Vagina (tissue), 2 donors: Measurements from ENCODE around the gene IGFL3. TPM values are rescaled to one million over a fixed set of nuclear protein-coding genes. Genes with fewer than 3 reads are reported as not detected.
"Not testable (repeated sequence)": the region's sequence is repeated elsewhere in the genome, so short reads cannot be mapped to it uniquely, and the experiment has no call there.

Source experiments
- DNase-seq, 2 donors: peaks; one replicate each; pipeline ENCODE4 v3.0.0-alpha.2; 2017; ENCODE audit errors: extremely low spot score in 2 of 2
- H3K27ac ChIP-seq: fragments of 200-600 bp; sonication (generic); one replicate; pipeline ENCODE4 v1.5.1; 2019
- H3K27me3 ChIP-seq: fragments of 200-600 bp; sonication (generic); one replicate; pipeline ENCODE4 v1.5.1; 2019
- H3K36me3 ChIP-seq, 2 donors: fragments of 200-600 bp; sonication (generic); one replicate each; pipeline ENCODE4 v1.5.1; 2017 to 2019
- H3K4me1 ChIP-seq: fragments of 200-600 bp; sonication (generic); one replicate; pipeline ENCODE4 v1.5.1; 2019
- H3K4me3 ChIP-seq, 2 donors: fragments of 200-600 bp; sonication (generic); 1 replicate in 1 of 2; 2 replicates in 1 of 2; pipeline ENCODE4 v1.5.1; 2016 to 2019
- H3K9me3 ChIP-seq: fragments of 200-600 bp; sonication (generic); one replicate; pipeline ENCODE4 v1.5.1; 2019
- POLR2A ChIP-seq, 2 donors: fragments of 450-650 bp; IDR thresholded peaks; one replicate each; pipeline ENCODE4 v1.6.1; 2017; ENCODE audit warnings: antibody characterized with exemption in 2 of 2, mild to moderate bottlenecking in 2 of 2, moderate library complexity in 2 of 2
- POLR2AphosphoS5 ChIP-seq, 2 donors: sonication (generic); formaldehyde crosslinking; IDR thresholded peaks; one replicate each; pipeline ENCODE4 v1.9.0; 2017; ENCODE audit warnings: antibody characterized with exemption in 2 of 2, mild to moderate bottlenecking in 2 of 2, low read depth in 1 of 2; ENCODE audit not compliant: insufficient read depth in 1 of 2
- intact Hi-C: fragments of 100-400 bp; cut with DNase I; formaldehyde crosslinking; loops from one replicate; pipeline ENCODE4 v1.15.1; 2023
- total RNA-seq: library from RNA; depleted of rRNA; stranded (reverse); fragments of >200 nt; gene quantifications from one replicate; pipeline ENCODE4 v1.2.3, GENCODE V29; 2016
- TF ChIP-seq, protein P1 (sequence below), 3 experiments: fragments of 450-650 bp in 2 of 3; fragments of 200-600 bp in 1 of 3; sonication (generic) in 1 of 3; IDR thresholded peaks; one replicate each; pipeline ENCODE4 v1.5.1; 2017 to 2019; ENCODE audit warnings: antibody characterized with exemption in 3 of 3, mild to moderate bottlenecking in 2 of 3, moderate library complexity in 2 of 3

The IGFL3 gene
- total RNA-seq, 1 donor from 2014 or later, result not detected

DNA sequence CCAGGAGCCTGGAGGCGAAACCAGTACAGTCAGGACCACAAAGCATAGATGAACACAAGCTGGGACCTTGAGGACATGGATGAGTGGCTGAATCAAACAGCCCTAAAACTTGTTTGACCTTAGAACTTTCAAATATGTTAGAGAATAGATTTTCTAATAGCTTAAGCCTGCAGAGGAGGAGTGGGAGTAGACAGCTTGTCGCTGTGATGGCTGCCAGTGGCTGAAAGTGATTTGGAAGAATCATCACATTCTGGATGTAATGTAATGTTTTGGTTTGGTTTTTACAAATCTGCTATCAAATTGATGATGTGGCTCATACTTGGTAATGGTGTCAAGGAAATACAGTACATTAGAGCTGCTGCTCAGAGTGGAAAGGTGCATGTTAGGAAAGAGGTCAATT, 12.0 kb downstream of the IGFL3 start:
- DNase-seq, result no peak

DNA sequence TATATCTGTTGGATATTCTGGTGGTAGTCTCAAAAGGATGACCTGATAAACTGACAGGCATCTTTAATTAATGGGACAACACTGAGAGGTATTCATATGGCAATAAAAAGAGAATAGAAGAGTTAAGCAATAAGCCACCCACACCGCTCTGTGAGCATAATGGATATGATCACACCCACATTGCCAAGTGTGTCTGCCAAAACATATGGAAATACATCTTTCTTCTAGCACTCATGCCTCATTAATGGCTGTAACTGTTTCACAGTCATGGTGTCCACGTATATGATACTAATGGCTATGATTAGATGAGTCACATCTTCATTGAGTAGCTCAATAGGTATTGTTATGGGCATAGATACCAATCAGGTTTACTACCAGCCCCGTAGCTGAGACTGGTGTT, 13.1 kb downstream of the IGFL3 start:
- Histone ChIP-seq H3K4me3 (no peak overlapping the region), H3K9me3 (no peaks in the 10 kb centered on the region), H3K27me3 (no peaks in the 10 kb centered on the region), H3K27ac (no peak overlapping the region), H3K4me1 (no peaks in the 10 kb centered on the region), H3K36me3 (no peaks in the 10 kb centered on the region)
- TF ChIP-seq POLR2A (IDR thresholded peaks at IDR 0.05) (no peak), POLR2AphosphoS5 (IDR thresholded peaks at IDR 0.05; ENCODE audit: insufficient read depth in 1 of 2, low read depth in 1 of 2) (no peak)
- TF ChIP-seq, protein P1, sequence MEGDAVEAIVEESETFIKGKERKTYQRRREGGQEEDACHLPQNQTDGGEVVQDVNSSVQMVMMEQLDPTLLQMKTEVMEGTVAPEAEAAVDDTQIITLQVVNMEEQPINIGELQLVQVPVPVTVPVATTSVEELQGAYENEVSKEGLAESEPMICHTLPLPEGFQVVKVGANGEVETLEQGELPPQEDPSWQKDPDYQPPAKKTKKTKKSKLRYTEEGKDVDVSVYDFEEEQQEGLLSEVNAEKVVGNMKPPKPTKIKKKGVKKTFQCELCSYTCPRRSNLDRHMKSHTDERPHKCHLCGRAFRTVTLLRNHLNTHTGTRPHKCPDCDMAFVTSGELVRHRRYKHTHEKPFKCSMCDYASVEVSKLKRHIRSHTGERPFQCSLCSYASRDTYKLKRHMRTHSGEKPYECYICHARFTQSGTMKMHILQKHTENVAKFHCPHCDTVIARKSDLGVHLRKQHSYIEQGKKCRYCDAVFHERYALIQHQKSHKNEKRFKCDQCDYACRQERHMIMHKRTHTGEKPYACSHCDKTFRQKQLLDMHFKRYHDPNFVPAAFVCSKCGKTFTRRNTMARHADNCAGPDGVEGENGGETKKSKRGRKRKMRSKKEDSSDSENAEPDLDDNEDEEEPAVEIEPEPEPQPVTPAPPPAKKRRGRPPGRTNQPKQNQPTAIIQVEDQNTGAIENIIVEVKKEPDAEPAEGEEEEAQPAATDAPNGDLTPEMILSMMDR (IDR thresholded peaks at IDR 0.05), result no peak
- DNase-seq, result no peak
- intact Hi-C loops, result no loop called here

More for the DNA sequence above, 12.0 kb downstream of the IGFL3 start:
- H3K27me3 ChIP-seq, result no peaks in the 10 kb centered on the region
- no peaks in the 10 kb centered on the region for H3K9me3 ChIP-seq
- H3K4me1 ChIP-seq, result no peaks in the 10 kb centered on the region
- TF ChIP-seq, protein P1 (IDR thresholded peaks at IDR 0.05), result no peak
- TF ChIP-seq POLR2AphosphoS5 (IDR thresholded peaks at IDR 0.05; ENCODE audit: insufficient read depth in 1 of 2, low read depth in 1 of 2), result no peak
- no peak overlapping the region for H3K4me3 ChIP-seq
- no peaks in the 10 kb centered on the region for H3K36me3 ChIP-seq
- intact Hi-C loops, result no loop called here
- no peak overlapping the region for H3K27ac ChIP-seq

DNA sequence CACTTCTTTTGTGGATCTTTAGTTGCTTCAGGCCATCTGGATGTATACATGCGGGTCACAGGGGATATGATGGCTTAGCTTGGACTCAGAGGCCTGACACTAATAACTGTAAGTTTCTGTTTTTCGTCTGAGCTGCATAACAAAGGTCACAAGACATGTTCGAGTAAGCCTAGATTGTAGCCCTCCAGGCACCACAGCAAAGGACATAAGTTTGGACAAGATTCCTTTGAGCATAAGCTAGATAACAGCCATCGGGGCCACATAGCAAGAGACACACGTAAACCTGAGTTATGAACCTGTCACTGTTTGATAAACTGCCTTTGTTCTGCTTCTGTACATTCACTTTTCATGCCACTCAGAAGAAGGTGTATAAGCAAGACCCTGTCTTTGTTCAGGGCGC, 14.6 kb downstream of the IGFL3 start:
- Histone ChIP-seq H3K4me1 (no peaks in the 10 kb centered on the region), H3K27ac (no peak overlapping the region), H3K36me3 (no peaks in the 10 kb centered on the region), H3K4me3 (no peak overlapping the region), H3K9me3 (no peaks in the 10 kb centered on the region), H3K27me3 (no peaks in the 10 kb centered on the region)
- TF ChIP-seq POLR2A (IDR thresholded peaks at IDR 0.05) (no peak), POLR2AphosphoS5 (IDR thresholded peaks at IDR 0.05; ENCODE audit: insufficient read depth in 1 of 2, low read depth in 1 of 2) (no peak)
- TF ChIP-seq, protein P1 (IDR thresholded peaks at IDR 0.05), result no peak
- no peak for DNase-seq
- intact Hi-C loops, result no loop called here

DNA sequence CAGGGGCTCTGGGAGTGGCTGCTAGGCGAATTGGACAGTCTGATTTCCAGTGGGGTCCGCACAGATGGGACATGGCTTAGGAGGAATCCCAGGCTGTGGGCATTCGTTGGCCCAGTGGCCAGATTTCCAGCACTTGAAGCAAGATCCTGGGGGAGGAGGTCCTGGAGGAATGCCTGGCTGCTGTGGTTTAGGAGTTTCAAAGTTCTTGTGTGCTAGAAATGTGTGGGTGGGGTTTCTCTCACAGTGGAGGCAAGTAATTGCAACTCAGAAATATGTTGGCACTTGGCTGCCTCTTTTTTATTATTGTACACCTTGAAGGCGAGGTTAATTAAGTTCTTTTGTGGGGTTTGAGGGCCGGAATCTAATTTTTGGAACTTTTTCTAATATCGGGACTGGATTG, 17.1 kb downstream of the IGFL3 start:
- Histone ChIP-seq H3K4me3 (no peak overlapping the region), H3K36me3 (no peaks in the 10 kb centered on the region), H3K27ac (no peak overlapping the region), H3K4me1 (no peaks in the 10 kb centered on the region), H3K27me3 (no peaks in the 10 kb centered on the region), H3K9me3 (no peaks in the 10 kb centered on the region)
- intact Hi-C loops, result no loop called here
- TF ChIP-seq POLR2A (IDR thresholded peaks at IDR 0.05) (no peak), POLR2AphosphoS5 (IDR thresholded peaks at IDR 0.05; ENCODE audit: insufficient read depth in 1 of 2, low read depth in 1 of 2) (no peak)
- TF ChIP-seq, protein P1 (IDR thresholded peaks at IDR 0.05), result no peak
- no peak for DNase-seq

DNA sequence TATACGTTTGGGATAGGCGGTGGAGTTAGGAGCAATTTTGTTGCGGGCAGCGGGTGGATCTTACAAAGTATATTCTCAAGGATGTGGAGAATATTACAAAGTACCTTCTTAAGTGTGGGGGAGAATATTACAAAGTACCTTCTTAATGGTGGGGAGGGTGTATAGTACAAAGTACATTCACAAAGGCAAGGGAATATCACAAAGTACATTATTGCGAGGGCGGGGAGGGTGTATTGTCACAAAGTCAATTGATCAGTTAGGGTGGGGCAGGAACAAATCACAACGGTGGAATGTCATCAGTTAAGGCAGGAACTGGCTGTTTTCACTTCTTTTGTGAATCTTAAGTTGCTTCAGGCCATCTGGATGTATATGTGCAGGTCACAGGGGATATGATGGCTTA, 22.2 kb downstream of the IGFL3 start:
- H3K36me3 ChIP-seq, intact Hi-C loops, H3K4me1 ChIP-seq, H3K9me3 ChIP-seq, H3K27ac ChIP-seq, H3K27me3 ChIP-seq, H3K4me3 ChIP-seq, DNase-seq: not testable (repeated sequence)

DNA sequence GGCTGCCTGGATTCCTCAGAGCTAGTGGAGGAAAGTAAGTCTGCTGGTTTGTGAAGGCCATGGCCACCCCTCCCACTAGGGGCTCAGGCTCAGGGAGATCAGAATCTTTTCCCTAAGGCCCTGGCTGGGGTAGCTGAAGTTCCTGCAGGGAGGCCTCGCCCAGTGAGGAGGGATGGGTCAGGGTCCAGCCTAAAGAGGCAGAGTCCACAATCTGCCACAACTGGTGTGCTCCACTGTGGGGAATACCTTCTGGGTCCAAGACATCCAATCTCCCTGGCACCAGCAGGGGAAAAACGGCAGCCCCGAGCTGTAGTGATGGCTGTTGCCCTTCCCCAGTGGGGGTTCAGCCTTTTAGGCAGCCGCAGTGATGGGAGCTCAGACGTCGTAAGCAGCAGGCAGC, 23.2 kb downstream of the IGFL3 start:
- Histone ChIP-seq H3K27me3 (no peaks in the 10 kb centered on the region), H3K4me3 (no peak overlapping the region), H3K9me3 (peaks cover 5% of the 10 kb centered on the region), H3K4me1 (no peaks in the 10 kb centered on the region), H3K27ac (no peak overlapping the region), H3K36me3 (no peaks in the 10 kb centered on the region)
- intact Hi-C loops, result no loop called here
- DNase-seq, result no peak
- no peak for TF ChIP-seq POLR2AphosphoS5 (IDR thresholded peaks at IDR 0.05; ENCODE audit: insufficient read depth in 1 of 2, low read depth in 1 of 2)
- TF ChIP-seq, protein P1 (IDR thresholded peaks at IDR 0.05), result no peak
- TF ChIP-seq POLR2A (IDR thresholded peaks at IDR 0.05), result no peak
